ENCODE measurements around the gene LDLRAD2. TPM values are rescaled to one million over a fixed set of nuclear protein-coding genes. Genes with fewer than 3 reads are reported as not detected.

LDLRAD2 gene
- total and polyA plus RNA-seq, 9 of the 15 experiments (the other 6 are each of a cell fraction or from before 2014, with no cell fraction given), result 0.45 to 0.48 TPM; not detected in 7

DNA sequence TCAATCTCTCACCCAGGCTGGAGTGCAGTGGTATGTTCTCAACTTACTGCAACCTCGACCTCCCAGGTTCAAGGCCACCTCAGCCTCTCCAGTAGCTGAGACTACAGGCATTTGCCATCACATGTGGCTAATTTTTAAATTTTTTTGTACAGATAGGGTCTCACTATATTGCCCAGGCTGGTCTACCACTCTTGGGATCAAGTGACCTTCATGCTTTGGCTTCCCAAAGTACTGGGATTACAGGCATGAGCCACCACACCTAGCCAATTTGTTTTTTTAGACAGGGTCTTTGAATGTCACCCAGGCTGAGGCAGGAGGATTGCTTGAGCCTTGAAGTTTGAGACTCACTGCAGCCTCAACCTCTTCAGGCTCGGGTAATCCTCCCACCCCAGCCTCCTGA, 19.0 kb upstream of the LDLRAD2 start:
- Histone ChIP-seq H2AFZ (ENCODE audit: low read depth, low read length) (no peak overlapping the region), H3K4me1 (replicated peaks in 1 of 2; ENCODE audit: control insufficient read depth in 2 of 2, insufficient read depth in 2 of 2, low read length in 2 of 2) (peaks cover 19 to 24% of the 10 kb centered on the region in 2 experiments), H3K9me1 (ENCODE audit: control insufficient read depth, insufficient read depth, low read length) (no peaks in the 10 kb centered on the region), H3K4me3 (no peak overlapping the region), H3K9ac (ENCODE audit: insufficient read depth in 1 of 2, low read depth in 2 of 2, low read length in 2 of 2) (no peak overlapping the region), H3K9me3 (replicated peaks; ENCODE audit: control insufficient read depth, insufficient read depth, low read depth, low read length) (peaks cover 12% of the 10 kb centered on the region), H4K20me1 (replicated peaks; ENCODE audit: control insufficient read depth, insufficient read depth, low read length) (no peaks in the 10 kb centered on the region), H3K36me3 (ENCODE audit: control insufficient read depth, insufficient read depth, low read length) (no peaks in the 10 kb centered on the region; the same call in 2 of the 3 replicates), H3K79me2 (ENCODE audit: control insufficient read depth, insufficient read depth, low read length) (no peaks in the 10 kb centered on the region), H3K4me2 (ENCODE audit: insufficient read depth, low read length) (no peak overlapping the region), H3K27me3 (ENCODE audit: control insufficient read depth in 2 of 2, insufficient read depth in 2 of 2, low read length in 2 of 2) (no peaks in the 10 kb centered on the region), H3K27ac (ENCODE audit: extremely low read depth, low read depth, low read length) (peak overlapping the region; percentile 97; the same call in 1 of the 3 replicates)
- ATAC-seq (no peak), FAIRE-seq (no peak), DNase-seq (ENCODE audit: extremely low read depth in 1 of 4, low spot score in 3 of 4) (no peak)
- CTCF ChIA-PET (ENCODE audit: low intra/inter-chr PET ratio), result no interaction called here
- BruUV-seq (replicated peaks), result no TSS peak
- POLR2A ChIA-PET, result interaction anchor here (2.6 to 4.1 kb wide), 2 partner anchors 8 to 11 kb away, joined by 17 to 18 read pairs; partner anchors contain the start of gene USP48
- in situ Hi-C loops (cut with MboI), result no loop called here
- intact Hi-C loops (cut with micrococcal nuclease), result no loop called here
- TF ChIP-seq KDM1A (IDR thresholded peaks at IDR 0.05) (0 out of 4 replicates have a peak, but pooled peaks of 1 of the 2 experiments have one; percentile 10), BCOR (IDR thresholded peaks at IDR 0.05) (peak; percentile 15; the same call in 1 of the 2 replicates), RBM25 (IDR thresholded peaks at IDR 0.05; ENCODE audit: low read depth, low read length, severe bottlenecking) (peak; percentile 10), ZNF764 (CRISPR knock-in tag; IDR thresholded peaks at IDR 0.05; ENCODE audit: low read depth) (no peak), HDAC1 (IDR thresholded peaks at IDR 0.05) (no peak), HDAC8 (tag; IDR thresholded peaks at IDR 0.05) (no peak), ZNF561 (CRISPR knock-in tag; conservative IDR thresholded peaks at IDR 0.05) (no peak), ZNF121 (CRISPR knock-in tag; conservative IDR thresholded peaks at IDR 0.05) (peak; percentile 96)
- TF ChIP-seq, protein P1, sequence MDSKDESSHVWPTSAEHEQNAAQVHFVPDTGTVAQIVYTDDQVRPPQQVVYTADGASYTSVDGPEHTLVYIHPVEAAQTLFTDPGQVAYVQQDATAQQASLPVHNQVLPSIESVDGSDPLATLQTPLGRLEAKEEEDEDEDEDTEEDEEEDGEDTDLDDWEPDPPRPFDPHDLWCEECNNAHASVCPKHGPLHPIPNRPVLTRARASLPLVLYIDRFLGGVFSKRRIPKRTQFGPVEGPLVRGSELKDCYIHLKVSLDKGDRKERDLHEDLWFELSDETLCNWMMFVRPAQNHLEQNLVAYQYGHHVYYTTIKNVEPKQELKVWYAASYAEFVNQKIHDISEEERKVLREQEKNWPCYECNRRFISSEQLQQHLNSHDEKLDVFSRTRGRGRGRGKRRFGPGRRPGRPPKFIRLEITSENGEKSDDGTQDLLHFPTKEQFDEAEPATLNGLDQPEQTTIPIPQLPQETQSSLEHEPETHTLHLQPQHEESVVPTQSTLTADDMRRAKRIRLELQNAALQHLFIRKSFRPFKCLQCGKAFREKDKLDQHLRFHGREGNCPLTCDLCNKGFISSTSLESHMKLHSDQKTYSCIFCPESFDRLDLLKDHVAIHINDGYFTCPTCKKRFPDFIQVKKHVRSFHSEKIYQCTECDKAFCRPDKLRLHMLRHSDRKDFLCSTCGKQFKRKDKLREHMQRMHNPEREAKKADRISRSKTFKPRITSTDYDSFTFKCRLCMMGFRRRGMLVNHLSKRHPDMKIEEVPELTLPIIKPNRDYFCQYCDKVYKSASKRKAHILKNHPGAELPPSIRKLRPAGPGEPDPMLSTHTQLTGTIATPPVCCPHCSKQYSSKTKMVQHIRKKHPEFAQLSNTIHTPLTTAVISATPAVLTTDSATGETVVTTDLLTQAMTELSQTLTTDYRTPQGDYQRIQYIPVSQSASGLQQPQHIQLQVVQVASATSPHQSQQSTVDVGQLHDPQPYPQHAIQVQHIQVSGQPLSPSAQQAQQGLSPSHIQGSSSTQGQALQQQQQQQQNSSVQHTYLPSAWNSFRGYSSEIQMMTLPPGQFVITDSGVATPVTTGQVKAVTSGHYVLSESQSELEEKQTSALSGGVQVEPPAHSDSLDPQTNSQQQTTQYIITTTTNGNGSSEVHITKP (IDR thresholded peaks at IDR 0.05; ENCODE audit: partially characterized antibody), result no peak
- 71% methylated on average over 2 of the region's 2 CpGs for WGBS (ENCODE audit: insufficient coverage, low coverage, missing lambda C conversion rate)

All from K562 (cell line).